ENCODE results near the gene TMEM132C.

Gene TMEM132C

GRCh38 chr12:128424931-128425431 lies 158.0 kb downstream of the TMEM132C start (continued):
- TF ChIP-seq, protein P1, sequence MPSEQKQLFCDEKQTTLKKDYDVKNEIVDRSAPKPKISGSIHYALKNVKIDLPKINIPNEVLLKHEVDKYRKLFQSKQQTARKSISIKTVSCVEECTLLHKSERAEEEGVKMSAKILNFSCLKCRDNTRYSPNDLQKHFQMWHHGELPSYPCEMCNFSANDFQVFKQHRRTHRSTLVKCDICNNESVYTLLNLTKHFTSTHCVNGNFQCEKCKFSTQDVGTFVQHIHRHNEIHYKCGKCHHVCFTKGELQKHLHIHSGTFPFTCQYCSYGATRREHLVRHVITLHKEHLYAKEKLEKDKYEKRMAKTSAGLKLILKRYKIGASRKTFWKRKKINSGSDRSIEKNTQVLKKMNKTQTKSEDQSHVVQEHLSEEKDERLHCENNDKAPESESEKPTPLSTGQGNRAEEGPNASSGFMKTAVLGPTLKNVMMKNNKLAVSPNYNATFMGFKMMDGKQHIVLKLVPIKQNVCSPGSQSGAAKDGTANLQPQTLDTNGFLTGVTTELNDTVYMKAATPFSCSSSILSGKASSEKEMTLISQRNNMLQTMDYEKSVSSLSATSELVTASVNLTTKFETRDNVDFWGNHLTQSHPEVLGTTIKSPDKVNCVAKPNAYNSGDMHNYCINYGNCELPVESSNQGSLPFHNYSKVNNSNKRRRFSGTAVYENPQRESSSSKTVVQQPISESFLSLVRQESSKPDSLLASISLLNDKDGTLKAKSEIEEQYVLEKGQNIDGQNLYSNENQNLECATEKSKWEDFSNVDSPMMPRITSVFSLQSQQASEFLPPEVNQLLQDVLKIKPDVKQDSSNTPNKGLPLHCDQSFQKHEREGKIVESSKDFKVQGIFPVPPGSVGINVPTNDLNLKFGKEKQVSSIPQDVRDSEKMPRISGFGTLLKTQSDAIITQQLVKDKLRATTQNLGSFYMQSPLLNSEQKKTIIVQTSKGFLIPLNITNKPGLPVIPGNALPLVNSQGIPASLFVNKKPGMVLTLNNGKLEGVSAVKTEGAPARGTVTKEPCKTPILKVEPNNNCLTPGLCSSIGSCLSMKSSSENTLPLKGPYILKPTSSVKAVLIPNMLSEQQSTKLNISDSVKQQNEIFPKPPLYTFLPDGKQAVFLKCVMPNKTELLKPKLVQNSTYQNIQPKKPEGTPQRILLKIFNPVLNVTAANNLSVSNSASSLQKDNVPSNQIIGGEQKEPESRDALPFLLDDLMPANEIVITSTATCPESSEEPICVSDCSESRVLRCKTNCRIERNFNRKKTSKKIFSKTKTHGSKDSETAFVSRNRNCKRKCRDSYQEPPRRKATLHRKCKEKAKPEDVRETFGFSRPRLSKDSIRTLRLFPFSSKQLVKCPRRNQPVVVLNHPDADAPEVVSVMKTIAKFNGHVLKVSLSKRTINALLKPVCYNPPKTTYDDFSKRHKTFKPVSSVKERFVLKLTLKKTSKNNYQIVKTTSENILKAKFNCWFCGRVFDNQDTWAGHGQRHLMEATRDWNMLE (tag by site-specific recombination; conservative IDR thresholded peaks at IDR 0.05; ENCODE audit: low read depth), result no peak
- TF ChIP-seq ZBTB49 (tag by site-specific recombination; IDR thresholded peaks at IDR 0.05; ENCODE audit: low read depth) (no peak), ZSCAN4 (tag by site-specific recombination; IDR thresholded peaks at IDR 0.05) (no peak), SETDB1 (IDR thresholded peaks at IDR 0.05; ENCODE audit: insufficient read length, low read length) (no peak), ZNF26 (tag by site-specific recombination; IDR thresholded peaks at IDR 0.05) (no peak), ZNF677 (tag by site-specific recombination; IDR thresholded peaks at IDR 0.05) (no peak), ZNF600 (tag by site-specific recombination; IDR thresholded peaks at IDR 0.05) (no peak)

GRCh38 chr12:128425666-128426331 lies 158.8 kb downstream of the TMEM132C start:
- Histone ChIP-seq H3K9me3 (ENCODE audit: control insufficient read depth, insufficient read depth, low read depth, low read length) (no peaks in the 10 kb centered on the region), H3K36me3 (ENCODE audit: control insufficient read depth in 2 of 2, insufficient read depth in 1 of 2, low read length in 2 of 2) (no peaks in the 10 kb centered on the region), H3K4me3 (ENCODE audit: low read depth, low read length) (no peak overlapping the region), H3K4me1 (ENCODE audit: control insufficient read depth, insufficient read depth, low read length) (no peaks in the 10 kb centered on the region), H3K27ac (ENCODE audit: extremely low read depth, low read depth, low read length) (no peak overlapping the region)
- ChIA-PET POLR2A (no interaction called here), CTCF (no interaction called here)
- TF ChIP-seq OSR2 (tag by site-specific recombination; IDR thresholded peaks at IDR 0.05) (no peak), SCRT2 (tag by site-specific recombination; IDR thresholded peaks at IDR 0.05) (no peak), SP7 (tag by site-specific recombination; IDR thresholded peaks at IDR 0.05) (no peak), ZNF530 (tag by site-specific recombination; IDR thresholded peaks at IDR 0.05; ENCODE audit: low read depth) (no peak), ZNF585B (tag by site-specific recombination; IDR thresholded peaks at IDR 0.05) (no peak), ZNF558 (tag by site-specific recombination; IDR thresholded peaks at IDR 0.05) (no peak)

All from HEK293 (cell line).